ENCODE measurements around the gene CARD6. TPM values are rescaled to one million over a fixed set of nuclear protein-coding genes. Genes with fewer than 3 reads are reported as not detected.

The CARD6 gene
- total RNA-seq, 2 donors from 2014 or later = 0.76 to 1.2 TPM

GRCh38 chr5:40909264-40909663 is 68.1 kb downstream of the CARD6 start, which contains the start of gene C7:
Gene C7, plus strand, starts transcription at chr5:40909497. Its CDS starts 114 bp downstream, at chr5:40909611.
- Mint-ChIP-seq H3K27ac (no peak within 1 kb of the TSS), H3K27me3 (ENCODE audit: low read depth) (peaks cover 26% of the 10 kb centered on the region), H3K9me3 (no peaks in the 10 kb centered on the region), H3K4me1 (ENCODE audit: low read depth) (no peaks in the 10 kb centered on the region), H3K36me3 (ENCODE audit: insufficient read depth in 2 of 2) (no peaks in the 10 kb centered on the region), H3K4me3 (no peak within 1 kb of the TSS)
- ATAC-seq (replicated peaks in 1 of 2) = no peak
- no peak for DNase-seq

- H3K36me3 Mint-ChIP-seq (ENCODE audit: insufficient read depth in 2 of 2) = no peaks in the 10 kb centered on the region
- peaks cover under 1% of the 10 kb centered on the region for H3K4me1 Mint-ChIP-seq (ENCODE audit: low read depth)
- peaks cover 31% of the 10 kb centered on the region for H3K27me3 Mint-ChIP-seq (ENCODE audit: low read depth)
- no peak for DNase-seq
- no peak overlapping the region for H3K4me3 Mint-ChIP-seq
- no peak overlapping the region for H3K27ac Mint-ChIP-seq
- H3K9me3 Mint-ChIP-seq = no peaks in the 10 kb centered on the region
- no peak for ATAC-seq (replicated peaks in 1 of 2)
Measured at GRCh38 chr5:40909723-40910122, 68.6 kb downstream of the CARD6 start.

Other genes with a start within 250 kb of the CARD6 start
- gene PTGER4, start 161.5 kb upstream of the CARD6 start, total RNA-seq = 10 to 100 TPM; 42.3 to 59.5 TPM
- 10 to 100 TPM; 29.4 to 33.5 TPM for gene TTC33, start 85.4 kb upstream of the CARD6 start, total RNA-seq
- 10 to 100 TPM; 62.7 to 69.1 TPM for gene PRKAA1, start 43.0 kb upstream of the CARD6 start, total RNA-seq
- gene RPL37, start 6.1 kb upstream of the CARD6 start, total RNA-seq = 1,000 to 10,000 TPM; 2,016 to 2,043 TPM
- gene C7, start 68.1 kb downstream of the CARD6 start, total RNA-seq = not detected
- not detected for gene MROH2B, start 230.0 kb downstream of the CARD6 start, total RNA-seq

Measured in activated T-cell treated with anti-CD3 and anti-CD28 coated beads, Interleukin-2, amount 50 U/mL, for 72 hours (primary cell).